Prostate gland (tissue), 2 donors: ENCODE results near the gene TRIM14. TPM values are rescaled to one million over a fixed set of nuclear protein-coding genes. Genes with fewer than 3 reads are reported as not detected.

ENCODE experiments used
- DNase-seq: peaks from one replicate; pipeline ENCODE4 v3.0.0-alpha.2; 2019; ENCODE audit warnings: low spot score
- H3K27ac ChIP-seq, 2 donors: fragments of 200-600 bp; sonication (generic); 2 replicates each; pipeline ENCODE4 v1.5.1; 2017 to 2019
- H3K27me3 ChIP-seq: fragments of 200-600 bp; sonication (generic); replicated peaks from 2 replicates; pipeline ENCODE4 v1.5.1; 2019; ENCODE audit not compliant: insufficient read depth
- H3K36me3 ChIP-seq, 2 donors: fragments of 200-600 bp; sonication (generic); 1 replicate in 1 of 2; 2 replicates in 1 of 2; pipeline versions ENCODE4 v1.5.1 to v1.8.1; 2017 to 2019
- H3K4me1 ChIP-seq: fragments of 200-600 bp; sonication (generic); replicated peaks from 2 replicates; pipeline ENCODE4 v1.5.1; 2019
- H3K4me3 ChIP-seq, 2 donors: fragments of 200-600 bp; sonication (generic); 2 replicates each; pipeline ENCODE4 v1.5.1; 2017 to 2019
- H3K9me3 ChIP-seq: fragments of 200-600 bp; sonication (generic); 2 replicates; pipeline ENCODE4 v1.5.1; 2017
- CTCF ChIP-seq, 4 experiments: fragments of 200-600 bp in 2 of 4; fragments of 450-650 bp in 2 of 4; sonication (generic) in 2 of 4; IDR thresholded peaks; 1 replicate in 3 of 4; 2 replicates in 1 of 4; pipeline ENCODE4 v1.5.1; 2016 to 2019; ENCODE audit warnings: antibody characterized with exemption in 4 of 4, mild to moderate bottlenecking in 2 of 4, moderate library complexity in 2 of 4
- POLR2A ChIP-seq: fragments of 450-650 bp; IDR thresholded peaks from one replicate; pipeline ENCODE4 v1.6.1; 2016; ENCODE audit warnings: antibody characterized with exemption, mild to moderate bottlenecking
- POLR2AphosphoS5 ChIP-seq: sonication (generic); formaldehyde crosslinking; IDR thresholded peaks from one replicate; pipeline ENCODE4 v1.6.1; 2017; ENCODE audit warnings: antibody characterized with exemption
- WGBS: methylation state at CpG from one replicate; pipeline ENCODE4 v1.1.5; 2018; 5-methylcytosine and 5-hydroxymethylcytosine counted together
- intact Hi-C: fragments of 100-400 bp; cut with DNase I; formaldehyde crosslinking; loops from one replicate; pipeline ENCODE4 v1.14.2; 2022
- total RNA-seq, 2 donors: library from RNA; depleted of rRNA; stranded (reverse); fragments of >200 nt; gene quantifications; one replicate each; pipeline ENCODE4 v1.1.0, GENCODE V29; 2016

Gene TRIM14
- total RNA-seq, 2 donors from 2014 or later: 23.4 to 24.3 TPM

GRCh38 chr9:98050351-98050750, 68.7 kb downstream of the TRIM14 start:
- whole genome bisulfite sequencing: 96% methylated on average over 4 of the region's 4 CpGs
- intact Hi-C loops: no loop called here
- no peak for DNase-seq
- TF ChIP-seq POLR2A (no peak), CTCF (IDR thresholded peaks at IDR 0.05) (no peak), POLR2AphosphoS5 (no peak)
- H3K36me3 ChIP-seq: no peaks in the 10 kb centered on the region
- H3K9me3 ChIP-seq: no peaks in the 10 kb centered on the region
- no peak overlapping the region for H3K4me3 ChIP-seq
- no peaks in the 10 kb centered on the region for H3K4me1 ChIP-seq
- H3K27me3 ChIP-seq: no peaks in the 10 kb centered on the region
- H3K27ac ChIP-seq: no peak overlapping the region

- Histone ChIP-seq H3K9me3 (no peaks in the 10 kb centered on the region), H3K36me3 (no peaks in the 10 kb centered on the region), H3K27me3 (no peaks in the 10 kb centered on the region), H3K4me3 (no peak overlapping the region), H3K27ac (no peak overlapping the region), H3K4me1 (no peaks in the 10 kb centered on the region)
- WGBS: 57% methylated on average over 1 of the region's 1 CpG
- TF ChIP-seq POLR2A: no peak
- TF ChIP-seq POLR2AphosphoS5: no peak
- TF ChIP-seq CTCF (IDR thresholded peaks at IDR 0.05): no peak
- no peak for DNase-seq
- intact Hi-C loops: no loop called here
These were observed 69.5 kb downstream of the TRIM14 start for GRCh38 chr9:98049288-98050072.

GRCh38 chr9:98047002-98047401, 72.0 kb downstream of the TRIM14 start:
- Histone ChIP-seq H3K4me1 (no peaks in the 10 kb centered on the region), H3K4me3 (no peak overlapping the region), H3K27ac (no peak overlapping the region), H3K36me3 (no peaks in the 10 kb centered on the region), H3K9me3 (no peaks in the 10 kb centered on the region), H3K27me3 (no peaks in the 10 kb centered on the region)
- WGBS: 77% methylated on average over 5 of the region's 5 CpGs
- no peak for TF ChIP-seq POLR2AphosphoS5
- TF ChIP-seq POLR2A: no peak
- no peak for TF ChIP-seq CTCF (IDR thresholded peaks at IDR 0.05)
- intact Hi-C loops: no loop called here
- no peak for DNase-seq

GRCh38 chr9:98046180-98046543, 72.9 kb downstream of the TRIM14 start:
- no peak overlapping the region for H3K4me3 ChIP-seq
- no peaks in the 10 kb centered on the region for H3K9me3 ChIP-seq
- H3K36me3 ChIP-seq: no peaks in the 10 kb centered on the region
- intact Hi-C loops: no loop called here
- no peaks in the 10 kb centered on the region for H3K4me1 ChIP-seq
- no peak for TF ChIP-seq POLR2AphosphoS5
- no peak for TF ChIP-seq POLR2A
- TF ChIP-seq CTCF (IDR thresholded peaks at IDR 0.05): no peak
- H3K27ac ChIP-seq: no peak overlapping the region
- WGBS: 95% methylated on average over 9 of the region's 9 CpGs
- no peaks in the 10 kb centered on the region for H3K27me3 ChIP-seq
- DNase-seq: no peak
